Measurements from ENCODE around the gene KRT80. TPM values are rescaled to one million over a fixed set of nuclear protein-coding genes. Genes with fewer than 3 reads are reported as not detected.
A peak's percentile ranks its signal among the peaks of the same experiment; 100 is the strongest.
"Not testable (repeated sequence)": the region's sequence is repeated elsewhere in the genome, so short reads cannot be mapped to it uniquely, and the experiment has no call there.

Gene KRT80
- total RNA-seq (2013) = 0.04 TPM
- under 1 TPM; 0.18 to 0.52 (median 0.37) TPM for polyA plus RNA-seq
- polyA minus RNA-seq = under 0.01 and 0.08 TPM in 2 replicates
- total RNA-seq = 0.50 to 9.5 (median 2.1) reads per million in 11 experiments

- Mint-ChIP-seq H3K4me3 (peak within 1 kb of the TSS in 1 of 2 donors; percentile 46), H3K27ac (peak within 1 kb of the TSS; percentile 82 to 98 (median 93)), H3K36me3 (peaks cover 0 to 7% of the 10 kb centered on the region in 2 donors), H3K4me1 (peaks cover 98% of the 10 kb centered on the region), H3K27me3 (ENCODE audit: low read depth in 3 of 3) (peaks cover 0 to 6% (median 1%) of the 10 kb centered on the region in 3 donors), H3K9me3 (peaks cover 0 to 2% (median 0%) of the 10 kb centered on the region in 7 donors)
- Histone ChIP-seq H3K4me1 (ENCODE audit: control insufficient read depth in 1 of 2, insufficient read depth in 2 of 2, low read length in 2 of 2) (peaks cover 100% of the 10 kb centered on the region in 2 donors), H3K27ac (ENCODE audit: low read depth in 1 of 2, low read length in 2 of 2) (peak within 1 kb of the TSS in 1 of 2 donors; percentile 100), H3K27me3 (ENCODE audit: control insufficient read depth in 2 of 2, insufficient read depth in 2 of 2, low read length in 2 of 2) (no peaks in the 10 kb centered on the region), H3K4me3 (replicated peaks in 1 of 3; ENCODE audit: low read depth in 2 of 3, low read length in 3 of 3) (no peak within 1 kb of the TSS), H3K36me3 (replicated peaks in 1 of 2; ENCODE audit: control insufficient read depth in 1 of 2, insufficient read depth in 2 of 2, low read length in 2 of 2) (no peaks in the 10 kb centered on the region), H3K4me2 (replicated peaks; ENCODE audit: extremely low read depth, low read length, poor library complexity, severe bottlenecking) (no peak within 1 kb of the TSS), H3K79me2 (ENCODE audit: insufficient read depth, low read length) (no peaks in the 10 kb centered on the region), H3K9ac (ENCODE audit: insufficient read depth, low read length, poor library complexity, severe bottlenecking) (no peak within 1 kb of the TSS), H4K20me1 (ENCODE audit: insufficient read depth, low read length) (no peaks in the 10 kb centered on the region), H2AFZ (ENCODE audit: insufficient read depth, low read depth, low read length, poor library complexity, severe bottlenecking) (no peak within 1 kb of the TSS), H3K9me3 (replicated peaks in 1 of 2; ENCODE audit: control insufficient read depth in 1 of 2, insufficient read depth in 1 of 2, low read length in 2 of 2) (no peaks in the 10 kb centered on the region)
- peak; percentile 85 to 89 (median 89) for DNase-seq
- intact Hi-C loops (cut with micrococcal nuclease) = loop anchor here in 1 of 2 donors (10.0 kb wide), 1 partner anchor 307 kb away; the partner anchor contains the start of gene ANKRD33
- WGBS (ENCODE audit: insufficient coverage) = 64% methylated on average over 15 of the region's 20 CpGs
- TF ChIP-seq CTCF (IDR thresholded peaks at IDR 0.05) = no peak
These were observed at the start of gene KRT80 for GRCh38 chr12:52191841-52192791. Gene KRT80 (minus strand): TSS chr12:52192014. CDS start chr12:52191902, 112 bp downstream.

DNA sequence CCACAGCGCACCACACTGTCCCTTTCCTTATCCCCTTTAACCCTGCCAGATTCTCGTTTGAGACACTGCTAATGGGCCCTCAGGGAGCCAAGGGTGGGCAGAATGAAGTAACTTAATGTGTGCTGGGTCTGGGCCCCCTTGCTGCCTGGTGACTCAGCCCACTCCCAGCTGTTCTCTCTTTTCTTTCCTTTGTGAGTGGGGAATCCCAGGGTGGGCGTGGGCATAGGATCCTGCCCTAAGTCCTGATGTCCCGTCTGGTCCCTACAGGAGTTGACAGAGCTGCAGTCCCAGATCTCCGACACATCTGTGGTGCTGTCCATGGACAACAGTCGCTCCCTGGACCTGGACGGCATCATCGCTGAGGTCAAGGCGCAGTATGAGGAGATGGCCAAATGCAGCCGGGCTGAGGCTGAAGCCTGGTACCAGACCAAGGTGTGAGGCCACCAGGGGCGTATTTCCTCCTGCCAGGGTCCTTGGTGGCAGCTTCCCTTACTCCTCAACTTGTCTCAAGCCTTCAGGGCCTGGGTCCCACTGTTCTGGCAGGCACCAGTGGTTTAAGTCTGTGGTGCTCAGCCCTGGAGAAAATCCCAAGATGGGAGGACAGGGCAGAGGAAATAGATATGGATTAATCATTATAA lies 49.5 kb upstream of the KRT80 start:
- Histone ChIP-seq H2AFZ (ENCODE audit: insufficient read depth, low read depth, low read length, poor library complexity, severe bottlenecking) (no peak overlapping the region), H3K27me3 (ENCODE audit: control insufficient read depth in 2 of 2, insufficient read depth in 2 of 2, low read length in 2 of 2) (no peaks in the 10 kb centered on the region), H3K9ac (ENCODE audit: insufficient read depth, low read length, poor library complexity, severe bottlenecking) (no peak overlapping the region), H3K36me3 (replicated peaks in 1 of 2; ENCODE audit: control insufficient read depth in 1 of 2, insufficient read depth in 2 of 2, low read length in 2 of 2) (no peaks in the 10 kb centered on the region), H3K27ac (ENCODE audit: low read depth in 1 of 2, low read length in 2 of 2) (no peak overlapping the region), H3K4me1 (ENCODE audit: control insufficient read depth in 1 of 2, insufficient read depth in 2 of 2, low read length in 2 of 2) (peaks cover 23 to 35% of the 10 kb centered on the region in 2 donors), H3K9me3 (replicated peaks in 1 of 2; ENCODE audit: control insufficient read depth in 1 of 2, insufficient read depth in 1 of 2, low read length in 2 of 2) (no peaks in the 10 kb centered on the region), H4K20me1 (ENCODE audit: insufficient read depth, low read length) (no peaks in the 10 kb centered on the region), H3K4me2 (replicated peaks; ENCODE audit: extremely low read depth, low read length, poor library complexity, severe bottlenecking) (no peak overlapping the region), H3K4me3 (replicated peaks in 1 of 3; ENCODE audit: low read depth in 2 of 3, low read length in 3 of 3) (no peak overlapping the region), H3K79me2 (ENCODE audit: insufficient read depth, low read length) (no peaks in the 10 kb centered on the region)
- Mint-ChIP-seq H3K36me3 (peaks cover 2 to 5% of the 10 kb centered on the region in 2 donors), H3K9me3 (peaks cover 0 to 4% (median 0%) of the 10 kb centered on the region in 7 donors), H3K27me3 (ENCODE audit: low read depth in 3 of 3) (peaks cover 7 to 18% (median 18%) of the 10 kb centered on the region in 3 donors), H3K4me3 (no peak overlapping the region), H3K4me1 (peaks cover 36% of the 10 kb centered on the region), H3K27ac (no peak overlapping the region)
- 95% methylated on average over 7 of the region's 11 CpGs for WGBS (ENCODE audit: insufficient coverage)
- intact Hi-C loops (cut with micrococcal nuclease) = no loop called here
- DNase-seq = peak in 1 of 3 donors; percentile 42
- no peak for TF ChIP-seq CTCF (IDR thresholded peaks at IDR 0.05)

DNA sequence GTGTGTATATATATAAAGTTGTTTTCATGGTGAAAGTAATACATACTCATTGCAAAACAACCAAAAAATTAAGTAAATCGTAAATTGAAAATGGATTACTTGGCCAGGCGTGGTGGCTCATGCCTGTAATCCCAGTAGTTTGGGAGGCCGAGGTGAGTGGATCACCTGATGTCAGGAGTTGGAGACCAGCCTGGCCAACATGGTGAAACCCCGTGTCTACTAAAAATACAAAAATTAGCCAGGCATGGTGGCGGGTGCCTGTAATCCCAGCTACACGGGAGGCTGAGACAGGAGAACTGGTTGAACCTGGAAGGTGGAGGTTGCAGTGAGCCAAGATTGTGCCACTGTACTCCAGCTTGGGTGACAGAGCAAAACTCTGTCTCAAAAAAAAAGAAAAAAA lies 48.4 kb upstream of the KRT80 start:
- H2AFZ ChIP-seq (ENCODE audit: insufficient read depth, low read depth, low read length, poor library complexity, severe bottlenecking); H3K9ac ChIP-seq (ENCODE audit: insufficient read depth, low read length, poor library complexity, severe bottlenecking); DNase-seq; H3K4me3 ChIP-seq (replicated peaks in 1 of 3; ENCODE audit: low read depth in 2 of 3, low read length in 3 of 3); H3K4me3 Mint-ChIP-seq; H3K9me3 ChIP-seq (replicated peaks in 1 of 2; ENCODE audit: control insufficient read depth in 1 of 2, insufficient read depth in 1 of 2, low read length in 2 of 2); H3K36me3 ChIP-seq (replicated peaks in 1 of 2; ENCODE audit: control insufficient read depth in 1 of 2, insufficient read depth in 2 of 2, low read length in 2 of 2); H4K20me1 ChIP-seq (ENCODE audit: insufficient read depth, low read length); H3K36me3 Mint-ChIP-seq; H3K9me3 Mint-ChIP-seq; intact Hi-C loops (cut with micrococcal nuclease); H3K27me3 ChIP-seq (ENCODE audit: control insufficient read depth in 2 of 2, insufficient read depth in 2 of 2, low read length in 2 of 2); H3K27ac ChIP-seq (ENCODE audit: low read depth in 1 of 2, low read length in 2 of 2); H3K27ac Mint-ChIP-seq; H3K79me2 ChIP-seq (ENCODE audit: insufficient read depth, low read length); H3K4me2 ChIP-seq (replicated peaks; ENCODE audit: extremely low read depth, low read length, poor library complexity, severe bottlenecking): not testable (repeated sequence)
- peaks cover 9 to 17% (median 17%) of the 10 kb centered on the region in 3 donors for H3K27me3 Mint-ChIP-seq (ENCODE audit: low read depth in 3 of 3)
- 100% methylated on average over 4 of the region's 6 CpGs for WGBS (ENCODE audit: insufficient coverage)
- H3K4me1 ChIP-seq (ENCODE audit: control insufficient read depth in 1 of 2, insufficient read depth in 2 of 2, low read length in 2 of 2) = peaks cover 23 to 34% of the 10 kb centered on the region in 2 donors
- peaks cover 37% of the 10 kb centered on the region for H3K4me1 Mint-ChIP-seq
